GM19193 (cell line): ENCODE measurements around the gene NT5C1A.

Source experiments
- POLR2A ChIP-seq: IDR thresholded peaks from 4 replicates; pipeline ENCODE4 v1.6.1; 2011; ENCODE audit not compliant: insufficient read depth, insufficient read length; ENCODE audit errors: extremely low read depth

The NT5C1A gene

DNA sequence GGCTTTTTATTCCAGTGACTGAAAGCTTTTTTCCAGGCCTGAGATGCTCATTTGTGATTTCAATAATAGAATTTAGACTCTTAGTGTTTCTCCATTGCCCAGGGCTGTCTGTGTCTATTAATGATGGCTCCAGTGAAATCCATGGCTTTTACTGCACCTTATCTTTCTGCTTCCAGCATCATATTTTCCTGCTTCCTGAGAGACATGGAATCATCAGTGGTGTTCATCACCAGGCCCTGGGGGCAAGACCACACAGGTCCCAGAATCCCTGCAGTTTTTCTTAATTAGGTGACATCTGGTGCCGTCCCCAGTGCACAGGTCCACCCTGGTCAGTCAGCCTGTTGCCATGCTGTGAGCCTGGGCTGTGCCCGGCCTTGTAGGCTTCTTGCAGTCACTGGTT lies 15.5 kb downstream of the NT5C1A start:
- TF ChIP-seq POLR2A = no peak

GRCh38 chr1:39655578-39656268 lies 16.2 kb downstream of the NT5C1A start:
- no peak for TF ChIP-seq POLR2A

- no peak for TF ChIP-seq POLR2A
Observed at GRCh38 chr1:39654291-39654690, 17.6 kb downstream of the NT5C1A start.

DNA sequence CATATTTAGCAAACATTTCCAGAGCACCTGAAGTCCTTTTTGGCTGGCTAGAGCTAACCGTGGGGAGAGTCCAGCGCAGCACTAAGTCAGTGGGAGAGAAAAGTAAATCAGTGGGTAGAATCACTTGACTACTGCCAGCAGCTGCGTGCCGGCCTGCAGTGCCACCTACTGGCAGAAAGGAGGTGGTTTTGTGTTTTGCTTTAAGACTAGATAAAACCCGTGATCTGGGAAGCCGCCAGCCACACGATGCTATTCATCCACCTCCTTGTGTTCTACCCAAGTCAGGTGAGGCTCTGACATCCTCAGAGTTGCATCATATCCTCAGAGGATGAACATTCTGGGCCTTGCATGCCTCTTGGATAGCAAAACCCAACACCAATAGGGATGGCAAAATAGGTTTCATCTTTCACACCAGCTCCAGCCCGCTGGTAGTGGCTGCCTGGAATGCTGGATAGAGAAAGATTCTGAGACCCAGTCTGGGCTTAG lies 18.3 kb downstream of the NT5C1A start:
- TF ChIP-seq POLR2A = no peak

- TF ChIP-seq POLR2A = no peak
Observed at GRCh38 chr1:39652554-39652953, 19.4 kb downstream of the NT5C1A start.

DNA sequence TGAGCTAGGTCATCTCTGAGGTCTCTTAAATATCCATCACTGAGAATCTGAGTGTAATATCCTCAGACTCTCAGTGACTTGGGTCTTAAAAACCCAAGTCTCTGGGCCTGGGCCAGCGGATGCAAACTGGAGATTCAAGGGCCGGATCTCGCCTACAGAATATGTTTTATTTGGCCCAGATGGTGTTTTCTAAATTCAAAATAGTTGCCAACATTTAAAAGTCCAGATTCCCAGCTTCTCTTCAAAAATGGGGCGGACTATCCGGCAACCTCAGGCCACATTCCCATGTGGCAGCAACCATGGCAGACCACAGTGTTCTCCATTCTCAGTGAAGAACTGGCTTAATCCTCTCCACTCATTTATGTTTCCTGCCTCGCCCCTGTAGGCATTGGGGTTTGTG lies 19.8 kb downstream of the NT5C1A start:
- no peak for TF ChIP-seq POLR2A

- no peak for TF ChIP-seq POLR2A
Observed at GRCh38 chr1:39650431-39650830, 21.5 kb downstream of the NT5C1A start.

- TF ChIP-seq POLR2A = no peak
Observed at GRCh38 chr1:39649636-39650185, 22.2 kb downstream of the NT5C1A start.

- TF ChIP-seq POLR2A = no peak
Observed at GRCh38 chr1:39648496-39648895, 23.4 kb downstream of the NT5C1A start.

- TF ChIP-seq POLR2A = no peak
Observed at GRCh38 chr1:39647247-39647646, 24.7 kb downstream of the NT5C1A start.

GRCh38 chr1:39646232-39647081 lies 25.4 kb downstream of the NT5C1A start:
- TF ChIP-seq POLR2A = no peak

- TF ChIP-seq POLR2A = no peak
Observed at GRCh38 chr1:39645411-39646043, 26.4 kb downstream of the NT5C1A start.

GRCh38 chr1:39643705-39644104 lies 28.2 kb downstream of the NT5C1A start:
- no peak for TF ChIP-seq POLR2A

GRCh38 chr1:39642796-39643195 lies 29.1 kb downstream of the NT5C1A start:
- TF ChIP-seq POLR2A = no peak

GRCh38 chr1:39640861-39641260 lies 31.0 kb downstream of the NT5C1A start:
- no peak for TF ChIP-seq POLR2A
